Stimulated activated naive CD4-positive, alpha-beta T cell (primary cell): ENCODE measurements around the gene YTHDF1.

ENCODE experiments used
- DNase-seq, 6 experiments: peaks; one replicate each; lab custom pipeline; 2025; lab: John Stamatoyannopoulos, UW

The YTHDF1 gene

DNA sequence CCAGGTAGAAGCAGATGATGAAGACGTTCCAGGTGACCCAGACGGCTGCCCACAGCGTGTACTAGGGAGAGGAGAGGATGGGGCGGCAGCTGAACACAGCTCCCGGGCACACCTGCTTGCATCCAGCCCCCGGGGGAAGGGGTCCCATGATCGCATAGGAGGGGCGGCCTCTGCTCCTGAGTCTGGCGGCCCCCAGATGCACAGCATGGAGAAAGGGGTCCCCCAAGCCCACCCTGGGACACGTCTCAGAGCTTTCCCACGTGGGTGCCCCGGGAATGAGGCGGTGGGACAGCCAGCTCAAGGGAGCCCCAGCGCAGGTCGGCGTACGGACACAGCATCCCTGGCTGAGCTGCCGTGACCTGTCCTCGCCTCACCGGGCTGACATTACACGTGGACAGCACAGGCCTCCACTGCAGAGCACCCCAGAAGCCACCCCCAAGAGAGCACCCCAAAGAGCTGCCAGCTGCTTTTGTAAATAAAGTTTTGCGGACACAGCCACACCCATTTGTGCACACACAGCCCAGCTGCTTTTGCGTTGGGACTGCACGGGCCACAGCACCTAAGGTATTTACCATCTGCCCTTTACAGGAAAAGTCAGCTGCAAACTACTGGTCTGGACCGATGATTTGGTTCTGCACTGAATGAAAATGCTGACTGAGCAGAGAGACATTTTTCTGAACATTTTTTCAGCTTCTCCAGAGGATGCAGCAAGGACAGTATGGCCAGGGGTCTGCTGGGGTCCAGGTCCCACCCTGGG is 33.1 kb upstream of the YTHDF1 start:
- no peak for DNase-seq

DNA sequence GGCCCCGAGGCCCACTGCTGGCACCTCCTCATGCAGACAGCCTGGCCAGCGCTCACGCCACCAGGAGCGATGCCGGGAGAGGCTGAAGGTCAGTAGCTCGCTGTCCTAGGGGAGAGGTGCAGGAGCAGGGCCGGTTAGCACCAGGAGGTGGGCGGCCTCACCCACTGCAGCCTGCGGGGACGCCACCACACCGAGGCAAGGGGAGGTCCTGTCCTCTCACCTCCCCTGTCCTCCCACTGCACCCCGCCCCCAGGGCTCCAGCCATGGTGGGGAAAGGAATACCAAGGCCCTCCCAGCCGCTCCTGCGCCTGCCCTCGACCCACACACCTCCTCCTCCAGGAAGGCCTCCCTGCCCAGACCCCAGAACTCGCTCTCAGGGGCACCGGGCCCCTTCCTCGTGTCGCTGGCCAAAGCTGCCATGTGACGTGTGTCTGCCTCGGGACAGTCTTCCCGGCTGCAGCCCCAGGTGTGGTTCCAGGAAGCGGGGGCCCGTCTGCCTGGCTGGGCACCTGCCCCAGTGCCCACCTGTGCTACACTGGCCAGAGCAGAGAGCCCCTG is 31.8 kb upstream of the YTHDF1 start:
- no peak for DNase-seq

DNA sequence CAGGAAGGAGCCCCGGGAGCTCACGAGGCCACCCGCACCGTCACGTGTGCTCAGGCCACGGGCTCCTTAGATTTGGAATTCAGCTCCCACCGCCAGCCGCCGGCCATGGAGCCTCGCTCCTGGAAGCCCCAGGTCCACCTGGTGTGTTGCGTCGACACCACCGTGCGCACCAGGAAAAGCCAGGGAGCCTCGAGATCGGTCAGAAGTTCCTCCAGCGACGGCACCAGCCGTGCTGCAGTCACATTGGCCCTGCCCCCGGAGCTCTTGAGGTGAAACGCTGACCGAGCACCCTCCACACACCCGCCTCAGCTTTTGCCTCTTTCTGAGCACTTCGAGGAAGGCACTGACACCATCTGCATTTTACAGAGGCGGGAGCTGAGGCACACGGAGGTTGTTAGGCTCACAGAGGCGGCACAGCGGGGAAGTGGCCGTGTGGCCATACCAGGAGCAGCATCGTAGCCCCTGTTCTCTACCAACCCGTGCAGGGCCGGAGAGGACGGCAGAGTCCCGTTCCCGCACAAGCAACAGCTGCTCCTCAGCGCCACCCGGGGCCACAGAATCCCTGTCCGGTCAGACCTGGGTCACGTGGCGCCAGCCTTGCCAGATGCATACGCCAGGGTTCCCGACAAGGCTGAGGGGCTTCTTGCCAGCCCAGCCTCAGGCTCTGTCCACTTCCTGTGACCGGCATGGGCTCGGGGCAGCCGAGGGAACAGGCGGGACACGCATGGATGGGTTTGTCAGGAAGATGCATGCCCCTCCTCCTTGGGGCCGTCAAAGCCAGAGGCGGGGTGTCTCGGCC is 30.8 kb upstream of the YTHDF1 start:
- DNase-seq = no peak

DNA sequence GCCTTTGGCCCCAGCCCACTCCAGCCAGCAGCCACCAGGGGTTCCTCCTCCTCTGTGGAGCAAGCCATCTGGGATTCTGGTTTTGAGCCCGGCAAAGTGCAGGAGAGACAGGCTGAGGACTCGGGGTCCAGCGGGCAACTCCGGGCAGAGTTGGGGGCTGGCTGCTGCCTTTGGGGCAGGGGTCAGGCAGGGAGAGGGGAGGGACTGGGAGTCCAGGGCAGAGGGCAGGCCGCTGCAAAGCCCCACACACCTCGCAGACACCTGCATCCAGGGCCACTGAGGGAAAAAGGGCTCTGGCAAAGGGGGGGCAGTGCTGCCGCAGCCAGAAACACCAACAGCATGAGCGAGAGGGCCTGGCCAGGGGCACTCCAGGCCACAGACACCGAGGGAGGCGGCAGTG is 28.5 kb upstream of the YTHDF1 start:
- no peak for DNase-seq

DNA sequence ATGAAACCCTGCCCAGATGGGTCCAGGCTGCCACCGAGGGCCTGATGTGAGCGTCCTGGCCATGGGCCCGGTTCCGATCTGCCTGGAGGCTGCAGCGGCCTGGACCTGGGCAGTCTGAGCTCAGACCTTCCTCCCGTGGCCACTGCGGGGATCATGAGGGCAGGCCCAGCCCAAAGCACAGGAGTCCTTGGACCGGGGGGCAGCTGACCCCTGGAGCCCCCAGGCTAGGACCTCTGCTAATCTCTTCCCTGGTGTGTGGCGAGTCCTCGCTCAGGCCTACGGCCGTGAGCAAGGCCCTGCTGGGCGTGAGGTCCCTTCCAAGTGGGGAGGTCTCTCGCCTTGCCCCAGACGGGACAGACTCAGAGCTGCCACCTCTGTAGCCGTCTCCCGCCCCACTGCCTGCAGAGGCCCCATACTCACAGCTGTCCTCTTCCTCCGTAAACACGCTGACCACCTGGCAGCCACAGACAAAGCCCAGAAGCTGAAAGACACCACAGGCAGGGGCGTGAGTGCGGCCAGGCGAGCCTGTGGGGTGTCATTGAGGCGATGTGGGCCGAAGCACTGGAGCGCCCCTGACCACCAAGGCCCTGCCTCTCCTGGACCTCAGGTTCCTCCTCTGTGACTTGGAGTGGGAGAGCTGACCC is 27.8 kb upstream of the YTHDF1 start:
- DNase-seq = no peak

DNA sequence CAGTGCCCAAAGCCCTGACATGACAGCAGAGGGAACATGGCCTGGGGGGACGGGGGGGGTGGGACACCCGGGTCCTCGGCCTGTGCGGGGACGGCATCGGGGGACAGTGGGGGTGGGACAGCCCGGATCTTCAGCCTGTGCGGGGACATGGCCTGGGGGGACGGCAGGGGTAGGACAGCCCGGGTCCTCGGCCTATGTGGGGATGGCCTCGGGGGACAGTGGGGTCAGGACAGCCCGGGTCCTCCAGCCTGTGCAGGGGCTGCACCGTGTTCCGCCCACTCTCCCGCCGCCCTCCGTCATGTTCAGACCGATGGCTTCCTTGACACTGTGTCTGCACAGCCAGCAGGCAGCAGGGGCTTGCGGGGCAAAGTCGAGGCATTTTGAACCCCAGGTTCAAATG is 26.8 kb upstream of the YTHDF1 start:
- DNase-seq = no peak

DNA sequence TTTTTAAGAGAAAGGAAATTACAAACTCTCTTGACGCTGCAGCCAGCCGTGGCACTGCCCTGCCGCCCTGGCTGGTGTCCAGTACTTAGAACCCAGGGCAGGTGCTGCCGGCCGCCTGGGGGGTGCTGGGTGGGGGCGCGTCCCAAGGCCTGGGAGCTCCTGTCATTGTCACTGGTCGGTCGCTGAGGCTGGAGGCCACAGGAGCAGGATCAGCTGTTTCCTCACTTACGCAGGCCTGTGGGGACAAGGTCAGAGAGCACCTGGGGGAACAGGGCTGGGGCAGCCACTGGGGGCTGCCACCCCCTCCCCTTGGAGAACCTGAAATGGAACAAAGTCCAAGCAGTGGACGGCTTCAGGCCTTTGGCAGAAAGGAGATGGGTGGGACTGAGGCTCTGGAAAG is 25.3 kb upstream of the YTHDF1 start:
- no peak for DNase-seq

DNA sequence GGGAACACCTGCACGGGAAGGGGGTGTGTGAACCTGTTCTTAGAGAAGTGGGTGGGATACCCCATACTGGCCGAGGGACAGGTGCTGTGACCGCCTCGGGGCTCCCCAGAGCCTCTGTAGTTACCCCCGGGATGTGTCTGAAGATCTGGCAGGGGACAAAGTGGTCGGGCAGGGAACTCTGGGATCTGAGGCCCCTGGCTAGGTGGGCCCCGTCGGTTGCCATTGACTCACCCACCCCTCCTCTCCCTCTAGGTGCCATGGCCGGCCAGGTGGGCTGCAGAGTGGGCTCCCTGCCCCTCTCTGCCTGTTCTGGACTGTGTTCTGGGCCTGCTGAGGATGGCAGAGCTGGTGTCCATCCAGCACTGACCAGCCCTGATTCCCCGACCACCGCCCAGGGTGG is 24.1 kb upstream of the YTHDF1 start:
- DNase-seq = no peak

DNA sequence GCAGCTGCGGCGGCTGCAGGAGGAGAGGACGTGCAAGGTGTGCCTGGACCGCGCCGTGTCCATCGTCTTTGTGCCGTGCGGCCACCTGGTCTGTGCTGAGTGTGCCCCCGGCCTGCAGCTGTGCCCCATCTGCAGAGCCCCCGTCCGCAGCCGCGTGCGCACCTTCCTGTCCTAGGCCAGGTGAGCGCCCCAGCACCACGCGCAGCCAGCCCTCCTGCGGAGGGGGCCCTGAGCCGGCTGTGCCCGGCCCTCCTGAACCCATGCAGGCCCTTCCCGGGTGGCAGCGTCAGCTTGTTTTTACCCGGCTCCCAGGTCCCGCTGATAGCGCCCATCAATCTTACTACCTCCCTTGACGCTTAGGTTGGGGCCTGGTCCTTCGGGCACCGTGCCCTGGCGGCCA is 23.5 kb upstream of the YTHDF1 start:
- DNase-seq = no peak

DNA sequence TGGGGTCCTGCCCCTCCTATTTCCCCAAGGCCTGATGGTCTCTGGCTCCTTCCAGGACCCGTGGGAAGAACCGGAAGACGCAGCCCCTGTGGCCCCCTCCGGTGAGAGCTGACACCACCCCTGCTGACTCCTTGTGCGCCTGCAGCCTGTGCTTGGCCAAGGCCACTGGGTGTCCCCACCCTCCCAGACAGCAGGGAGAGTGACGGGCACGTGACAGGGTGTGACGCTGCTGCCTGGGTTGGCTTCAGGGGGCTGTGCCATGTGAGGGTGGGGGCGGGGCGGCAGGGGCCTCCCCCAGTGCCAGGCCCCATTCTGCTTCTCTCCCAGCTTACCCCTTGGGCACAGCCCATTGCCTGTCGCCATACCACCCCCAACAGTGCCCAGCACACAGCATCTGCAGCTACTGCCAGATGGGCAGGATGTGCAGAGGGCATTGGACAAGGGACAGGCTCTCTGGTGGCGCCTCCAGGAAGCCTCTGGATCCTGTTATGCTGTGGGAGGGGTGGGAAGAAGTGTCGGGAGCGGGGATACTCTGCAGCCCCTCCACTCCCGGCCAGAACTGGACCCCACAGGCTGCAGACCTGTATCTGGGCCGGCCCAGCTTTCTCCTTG is 22.7 kb upstream of the YTHDF1 start:
- DNase-seq = no peak

DNA sequence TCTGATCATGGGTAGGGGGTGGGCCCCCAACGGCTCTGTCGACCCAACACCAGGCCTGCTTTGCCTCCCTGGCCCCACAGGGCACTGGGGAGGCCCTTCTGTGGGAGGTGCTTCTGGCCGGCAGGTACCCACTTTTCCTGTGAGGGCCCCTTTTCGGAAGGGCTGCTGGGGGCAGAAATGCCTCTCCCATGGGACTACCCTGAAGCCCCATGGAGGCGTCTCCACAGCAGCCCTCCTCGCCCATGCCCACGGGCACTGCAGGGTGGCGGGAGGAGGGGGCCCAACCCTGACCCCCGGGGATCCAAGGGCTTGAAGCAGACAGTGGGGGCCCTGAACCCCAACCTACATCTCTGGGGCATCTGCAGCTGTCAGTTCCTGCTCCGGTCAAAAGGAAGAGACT is 22.1 kb upstream of the YTHDF1 start:
- no peak for DNase-seq

DNA sequence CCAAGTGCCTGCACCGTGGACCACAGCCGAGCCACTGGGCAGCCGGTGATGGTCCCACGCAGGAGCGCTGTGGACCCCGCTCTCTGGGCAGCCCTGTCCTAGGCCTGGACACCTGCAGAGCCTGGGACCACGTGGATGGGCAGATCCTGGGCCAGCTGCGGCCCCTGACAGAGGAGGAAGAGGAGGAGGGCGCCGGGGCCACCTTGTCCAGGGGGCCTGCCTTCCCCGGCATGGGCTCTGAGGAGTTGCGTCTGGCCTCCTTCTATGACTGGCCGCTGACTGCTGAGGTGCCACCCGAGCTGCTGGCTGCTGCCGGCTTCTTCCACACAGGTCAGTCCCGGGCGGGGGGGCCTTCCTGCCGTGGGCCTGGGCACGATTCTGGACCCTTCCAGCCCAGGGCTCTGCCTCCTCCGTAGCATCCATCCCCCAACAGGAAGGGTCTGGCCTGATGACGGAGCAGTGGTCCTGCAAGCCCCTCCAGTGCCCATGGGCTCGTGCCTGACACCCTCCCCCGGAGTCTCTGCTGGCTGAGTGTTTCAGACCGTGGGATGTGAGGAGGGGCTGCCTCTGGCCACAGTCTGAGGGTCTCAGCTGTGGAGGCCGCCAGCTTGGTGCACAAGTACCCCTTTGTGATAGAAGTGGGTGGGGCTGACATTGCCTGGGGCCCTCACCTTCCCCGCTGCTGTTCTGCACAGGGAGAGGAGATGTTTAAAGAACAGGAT is 20.3 kb upstream of the YTHDF1 start:
- DNase-seq = no peak

DNA sequence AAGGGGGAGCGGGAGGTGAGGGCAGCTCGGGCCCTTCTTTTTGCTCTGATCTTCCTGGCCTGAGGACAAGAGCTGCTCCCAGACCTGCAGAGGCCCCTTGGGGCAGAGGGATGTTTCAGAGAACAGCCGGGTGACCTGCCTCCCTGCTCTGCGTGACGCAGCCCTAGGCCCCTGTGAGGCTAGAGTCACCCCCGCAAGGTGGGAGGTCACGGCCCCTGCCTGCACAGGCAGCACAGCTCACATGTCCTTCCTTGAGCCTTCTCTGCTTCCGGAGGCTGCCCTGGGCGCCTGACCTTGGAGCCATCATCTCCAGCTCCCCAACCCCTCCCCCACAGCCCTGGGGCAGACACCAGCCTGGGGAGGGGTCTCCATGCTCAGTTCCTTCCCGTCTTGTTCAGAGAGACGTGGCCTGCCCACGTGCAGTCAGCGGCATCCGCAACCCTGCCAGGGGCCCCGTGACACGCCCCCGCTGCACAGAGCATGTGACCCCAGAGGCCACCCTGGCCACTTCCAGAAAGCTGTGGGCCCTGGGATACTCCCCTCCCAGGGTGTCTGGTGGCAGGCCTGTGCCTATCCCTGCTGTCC is 19.6 kb upstream of the YTHDF1 start, which contains the start of gene BIRC7:
Gene BIRC7 (plus strand): TSS at position 507 of the 585 bp plus-strand sequence. CDS start 192 bp downstream, outside the sequence.
- peak in 1 of 6 experiments; percentile 33 for DNase-seq

DNA sequence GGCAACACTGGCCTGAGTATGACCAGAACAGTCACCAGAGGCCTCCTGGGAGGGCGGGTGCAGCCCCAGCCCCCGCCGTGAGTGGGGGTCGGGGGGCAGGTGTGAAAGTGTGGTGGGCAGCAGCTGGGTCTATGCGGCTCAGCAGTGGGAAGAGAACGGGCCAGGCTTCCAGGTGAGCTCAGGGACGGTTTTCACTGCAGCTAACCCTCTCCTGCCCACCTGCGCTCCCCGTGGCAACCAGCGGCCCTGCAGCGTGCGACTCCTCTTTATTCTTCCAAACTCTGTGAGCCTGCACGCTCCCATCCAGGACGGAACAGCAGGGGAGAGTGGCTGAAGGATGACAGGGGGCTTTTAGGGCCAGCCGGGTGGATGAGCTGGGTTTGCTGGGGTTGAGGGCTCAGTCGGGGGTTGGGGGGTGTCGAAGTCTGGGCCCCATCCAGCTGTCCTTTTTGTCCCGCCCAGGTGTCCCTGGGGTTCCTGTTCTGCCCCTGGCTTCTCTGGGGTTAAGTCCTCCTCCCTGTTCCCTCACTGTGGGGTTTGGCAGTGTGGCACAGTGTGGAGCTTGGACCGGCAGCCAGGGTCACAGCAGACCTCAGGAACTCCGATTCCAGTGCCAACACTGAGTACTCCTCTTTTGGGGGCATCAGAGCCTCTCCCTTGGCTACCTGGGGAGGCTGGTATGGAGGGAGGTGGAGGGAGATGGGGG is 18.9 kb upstream of the YTHDF1 start:
- DNase-seq = peak in 5 of 6 experiments; percentile 7 to 49 (median 22)

DNA sequence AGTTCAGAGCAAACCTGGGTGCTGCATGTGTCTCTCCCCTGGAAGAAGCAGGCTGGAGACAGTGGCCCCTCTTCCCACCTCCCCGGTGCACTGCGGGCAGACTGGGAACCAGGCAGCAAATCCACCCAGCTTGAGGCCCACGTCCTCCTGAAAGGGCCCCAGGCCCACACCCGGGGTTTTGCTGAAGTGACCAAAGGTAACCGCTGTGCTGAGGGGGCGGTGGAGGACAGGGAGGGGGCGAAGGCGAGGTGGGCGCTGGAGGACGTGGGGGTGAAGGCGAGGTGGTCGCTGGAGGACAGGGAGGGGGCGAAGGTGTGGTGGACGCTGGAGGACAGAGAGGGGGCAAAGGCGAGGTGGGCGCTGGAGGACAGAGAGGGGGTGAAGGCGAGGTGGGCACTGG is 18.0 kb upstream of the YTHDF1 start:
- no peak for DNase-seq

DNA sequence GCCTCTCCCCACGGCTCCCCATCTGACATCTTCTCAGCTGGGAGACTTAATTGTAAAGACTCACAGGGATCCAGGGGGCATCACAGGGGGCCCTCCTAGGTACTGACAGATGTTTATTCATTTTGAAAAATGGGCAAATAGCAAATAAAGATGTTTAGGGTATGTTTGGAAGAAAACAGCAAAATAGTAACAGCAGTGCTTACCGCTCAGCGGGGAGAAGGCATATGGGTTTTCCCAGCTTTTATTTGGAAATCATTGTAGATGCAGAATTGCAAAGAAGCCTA is 17.1 kb upstream of the YTHDF1 start:
- DNase-seq = no peak

DNA sequence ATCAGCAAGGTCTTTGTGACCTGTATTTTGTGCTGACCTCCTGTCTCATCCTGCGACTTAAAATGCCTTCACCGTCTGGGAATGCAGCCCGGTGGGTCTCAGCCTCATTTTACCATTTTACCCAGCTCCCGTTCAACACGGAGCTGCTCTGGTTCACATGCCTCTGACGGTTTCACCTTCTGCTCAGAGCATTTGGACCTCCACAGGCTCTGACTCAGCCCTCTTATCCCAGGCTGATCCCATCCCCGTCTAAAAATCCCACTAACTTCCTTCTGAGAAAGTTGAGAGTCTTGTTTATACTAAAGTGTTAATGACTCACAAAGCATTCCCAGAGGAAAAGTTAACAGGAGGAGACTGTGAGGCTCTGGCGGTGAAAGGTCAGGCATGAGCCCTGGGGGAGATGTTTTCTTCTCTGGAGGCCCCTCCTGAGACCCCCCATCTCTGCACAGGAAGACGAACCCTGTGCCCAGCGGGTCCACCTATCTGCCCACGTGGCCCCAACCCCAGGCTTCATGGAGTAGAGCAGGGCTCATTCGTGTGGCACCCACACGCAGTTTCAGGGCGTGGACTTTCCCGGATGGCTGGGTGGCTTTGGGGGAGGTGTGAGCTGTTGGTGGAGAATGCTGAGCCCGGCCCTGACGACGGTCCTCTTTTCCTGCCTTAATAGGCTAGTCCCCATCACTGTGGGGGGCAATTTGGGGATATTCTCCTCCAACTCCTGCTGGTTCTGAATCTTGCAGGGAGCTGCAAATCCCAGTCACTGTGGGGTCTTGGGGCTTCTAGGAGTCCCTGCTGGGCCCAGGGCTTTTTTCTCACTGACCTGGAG is 16.5 kb upstream of the YTHDF1 start:
- no peak for DNase-seq

DNA sequence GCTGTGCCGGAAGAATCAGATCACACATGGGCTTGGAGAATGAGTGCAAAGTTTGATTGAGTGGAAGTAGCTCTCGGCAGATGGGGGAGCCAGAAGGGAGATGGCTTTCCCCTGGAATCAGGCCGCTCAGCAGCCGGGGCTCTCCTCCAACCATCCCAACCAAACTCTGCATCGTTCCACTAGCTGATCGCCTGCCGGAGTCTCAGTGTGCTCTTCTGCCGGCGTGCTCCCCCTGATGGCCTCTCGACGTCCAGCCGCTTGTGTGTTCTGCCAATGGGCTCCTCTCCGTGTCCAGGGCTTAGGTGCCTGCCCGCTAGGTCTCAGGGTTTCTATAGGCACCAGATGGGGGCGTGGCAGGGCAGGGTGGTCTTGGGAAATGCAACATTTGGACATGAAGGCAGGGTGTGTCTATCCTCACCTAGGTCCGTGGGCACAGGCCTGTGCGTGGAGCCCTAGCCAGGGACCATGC is 14.9 kb upstream of the YTHDF1 start:
- no peak for DNase-seq

DNA sequence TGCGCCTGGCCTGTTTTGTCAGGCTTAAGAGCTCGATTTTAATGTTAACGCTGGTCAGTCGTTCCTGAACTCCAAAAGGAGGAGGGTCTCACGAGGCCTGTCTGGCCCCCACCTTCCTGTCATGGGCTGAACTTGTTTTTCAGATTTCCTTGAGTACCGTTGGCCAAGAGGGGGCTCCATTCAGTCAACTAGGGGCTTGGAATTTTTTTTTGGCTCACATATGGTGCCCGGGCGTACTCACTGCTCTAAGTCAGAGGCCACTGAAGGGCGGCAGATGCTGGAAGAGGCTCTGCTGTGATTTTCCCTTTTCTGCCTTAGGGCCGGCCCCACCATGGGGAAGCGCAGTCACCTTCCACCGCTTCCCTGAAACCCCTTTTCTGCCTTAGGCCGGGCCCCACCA is 12.9 kb upstream of the YTHDF1 start:
- DNase-seq = no peak

DNA sequence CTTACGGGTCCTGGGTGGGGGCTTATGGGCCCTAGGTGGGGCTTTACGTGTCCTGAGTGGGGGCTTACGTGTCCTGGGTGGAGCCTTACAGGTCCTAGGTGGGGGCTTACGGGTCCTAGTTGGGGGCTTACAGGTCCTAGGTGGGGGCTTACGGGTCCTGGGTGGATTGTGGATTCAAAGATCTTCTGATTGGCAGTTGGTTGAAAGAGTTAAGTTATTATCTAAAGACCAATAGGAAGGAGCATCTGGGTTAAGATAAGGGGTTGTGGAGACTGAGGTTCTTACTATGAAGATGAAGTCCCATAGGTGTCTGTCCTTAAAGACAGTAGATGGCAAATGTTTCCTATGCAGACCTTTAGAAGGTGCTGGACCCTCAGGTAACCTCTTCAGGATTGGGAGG is 11.3 kb upstream of the YTHDF1 start:
- no peak for DNase-seq
